Stimulated activated CD4-positive, alpha-beta T cell treated with anti-CD3 and anti-CD28 coated beads, Interleukin-15, amount 100 ng/mL, for 1 hour (primary cell): ENCODE data around the gene CYP2F1.
"Not testable (repeated sequence)": the region's sequence is repeated elsewhere in the genome, so short reads cannot be mapped to it uniquely, and the experiment has no call there.

ENCODE experiments used
- DNase-seq, 2 donors: peaks; one replicate each; pipeline ENCODE4 v3.0.0-alpha.2; 2020; ENCODE audit warnings: low read depth in 1 of 2, low spot score in 1 of 2

Gene CYP2F1, protein sequence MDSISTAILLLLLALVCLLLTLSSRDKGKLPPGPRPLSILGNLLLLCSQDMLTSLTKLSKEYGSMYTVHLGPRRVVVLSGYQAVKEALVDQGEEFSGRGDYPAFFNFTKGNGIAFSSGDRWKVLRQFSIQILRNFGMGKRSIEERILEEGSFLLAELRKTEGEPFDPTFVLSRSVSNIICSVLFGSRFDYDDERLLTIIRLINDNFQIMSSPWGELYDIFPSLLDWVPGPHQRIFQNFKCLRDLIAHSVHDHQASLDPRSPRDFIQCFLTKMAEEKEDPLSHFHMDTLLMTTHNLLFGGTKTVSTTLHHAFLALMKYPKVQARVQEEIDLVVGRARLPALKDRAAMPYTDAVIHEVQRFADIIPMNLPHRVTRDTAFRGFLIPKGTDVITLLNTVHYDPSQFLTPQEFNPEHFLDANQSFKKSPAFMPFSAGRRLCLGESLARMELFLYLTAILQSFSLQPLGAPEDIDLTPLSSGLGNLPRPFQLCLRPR

GRCh38 chr19:41114132-41114531, at the start of gene CYP2F1:
CYP2F1 (plus strand) TSS chr19:41114432; CDS start chr19:41116189, 1,757 bp downstream.
- DNase-seq, result no peak

DNA sequence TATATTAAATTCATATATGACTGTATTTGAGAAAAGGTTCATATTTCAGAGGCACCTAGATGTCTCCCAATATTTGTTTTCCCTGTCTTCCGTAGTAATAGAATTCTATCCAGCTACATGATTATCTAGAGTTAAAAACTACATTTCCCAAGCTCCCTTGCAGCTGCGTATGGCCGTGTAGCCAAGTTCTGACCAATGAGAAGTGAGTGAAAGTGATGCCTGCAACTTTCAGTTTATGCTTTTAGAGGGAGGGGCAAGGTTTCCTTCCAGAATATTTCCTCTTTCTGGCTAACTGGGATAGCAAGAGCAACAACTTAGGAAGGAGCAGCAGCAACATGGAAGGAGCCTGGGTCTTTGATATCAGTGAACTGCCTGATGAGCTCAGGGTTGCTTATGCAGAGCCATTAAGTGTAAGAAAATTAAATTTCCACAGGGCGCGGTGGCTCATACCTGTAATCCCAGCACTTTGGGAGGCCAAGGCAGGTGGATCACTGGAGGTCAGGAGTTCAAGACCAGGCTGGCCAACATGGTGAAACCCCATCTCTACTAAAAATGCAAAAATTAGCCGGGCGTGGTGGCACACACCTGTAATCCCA, 49.2 kb upstream of the CYP2F1 start:
- no peak for DNase-seq

DNA sequence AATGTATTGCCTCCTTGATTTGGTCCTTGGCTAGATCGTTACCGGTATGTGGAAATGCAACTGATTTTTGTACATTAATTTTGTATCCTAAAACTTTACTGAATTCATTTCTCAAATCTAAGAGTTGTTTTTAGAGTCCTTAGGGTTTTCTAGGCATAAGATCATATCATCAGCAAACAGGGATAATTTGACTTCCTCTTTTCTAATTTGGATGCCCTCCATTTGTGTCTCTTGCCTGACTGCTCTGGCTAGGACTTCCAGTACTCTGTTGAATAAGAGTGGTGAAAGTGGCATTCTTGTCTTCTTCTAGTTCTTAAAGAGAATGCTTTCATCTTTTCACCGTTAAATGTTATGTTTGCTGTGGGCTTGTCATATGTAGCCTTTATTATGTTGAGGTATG, 37.9 kb upstream of the CYP2F1 start:
- no peak for DNase-seq

DNA sequence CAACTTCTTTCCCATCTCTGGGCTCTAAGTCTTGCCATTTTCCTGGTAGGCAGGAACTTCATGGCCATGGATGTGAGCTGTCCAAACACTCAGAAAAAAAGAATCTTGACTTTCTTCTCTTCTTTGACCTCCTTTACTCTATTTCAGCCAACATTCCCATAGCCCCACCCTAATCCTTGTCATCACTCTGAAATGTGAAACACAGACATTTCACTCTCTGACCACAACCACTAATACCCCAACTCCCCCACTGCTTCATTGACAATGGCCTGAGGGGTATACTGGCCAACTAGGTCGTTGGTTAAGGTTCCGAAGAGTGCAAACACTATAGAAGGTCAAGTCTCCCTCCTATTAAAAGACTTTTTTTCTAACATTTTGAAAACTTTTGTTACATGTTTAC, 30.7 kb upstream of the CYP2F1 start:
- no peak for DNase-seq

GRCh38 chr19:41085748-41086415, 28.4 kb upstream of the CYP2F1 start:
- DNase-seq, result no peak

GRCh38 chr19:41088151-41088550, 26.1 kb upstream of the CYP2F1 start, which contains the start of gene CYP2A13:
CYP2A13 (plus strand) TSS chr19:41088451; CDS start chr19:41088472, 21 bp downstream.
- DNase-seq, result no peak

- no peak for DNase-seq
Observed at GRCh38 chr19:41089959-41090358, 24.3 kb upstream of the CYP2F1 start.

GRCh38 chr19:41095703-41096102, 18.5 kb upstream of the CYP2F1 start:
- no peak for DNase-seq

- DNase-seq, result no peak
Observed at GRCh38 chr19:41096353-41096752, 17.9 kb upstream of the CYP2F1 start.

DNA sequence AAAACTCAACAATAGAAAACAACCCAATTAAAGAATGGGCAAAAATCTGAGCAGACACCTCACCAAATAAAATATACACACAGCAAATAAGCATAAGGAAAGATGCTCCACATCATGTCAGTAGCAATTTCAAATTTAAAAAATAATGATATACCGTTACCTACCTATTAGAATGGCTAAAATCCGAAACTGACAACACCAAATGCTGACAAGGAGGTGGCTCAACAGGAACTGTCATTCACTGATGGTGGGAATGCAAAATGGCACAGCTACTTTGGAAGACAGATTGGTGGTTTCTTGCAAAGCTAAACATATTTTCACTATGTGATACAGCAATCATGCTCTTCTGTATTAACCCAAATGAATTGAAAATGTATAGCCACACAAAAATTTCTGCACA, 16.9 kb upstream of the CYP2F1 start:
- no peak for DNase-seq

DNA sequence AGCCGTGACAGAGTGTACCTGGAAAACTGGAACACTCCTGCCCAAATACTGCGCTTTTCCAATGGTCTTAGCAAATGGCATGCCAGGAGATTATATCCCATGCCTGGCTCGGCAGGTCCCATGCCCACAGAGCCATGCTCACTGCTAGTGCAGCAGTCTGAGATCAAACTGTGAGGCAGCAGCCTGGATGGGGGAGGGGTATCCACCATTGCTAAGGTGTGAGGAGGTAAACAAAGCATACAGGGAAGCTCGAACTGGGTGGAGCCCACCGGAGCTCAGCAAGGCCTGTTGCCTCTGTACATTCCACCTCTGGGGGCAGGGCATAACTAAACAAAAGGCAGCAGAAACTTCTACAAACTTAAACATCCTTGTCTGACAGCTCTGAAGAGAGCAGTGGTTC, 15.5 kb upstream of the CYP2F1 start:
- DNase-seq, result no peak

DNA sequence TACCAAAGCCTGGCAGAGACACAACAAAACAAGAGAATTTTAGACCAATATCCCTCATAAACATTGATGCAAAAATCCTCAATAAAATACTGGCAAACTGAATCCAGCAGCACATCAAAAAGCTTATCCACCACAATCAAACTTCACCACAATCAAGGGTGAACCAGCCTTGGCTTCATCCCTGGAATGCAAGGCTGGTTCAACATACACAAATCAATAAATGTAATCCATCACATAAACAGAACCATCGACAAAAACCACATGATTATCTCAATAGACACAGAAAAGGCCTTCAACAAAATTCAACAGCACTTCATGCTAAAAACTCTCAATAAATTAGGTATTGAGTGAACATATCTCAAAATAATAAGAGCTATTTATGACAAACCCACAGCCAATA, 12.0 kb upstream of the CYP2F1 start:
- not testable (repeated sequence) for DNase-seq

- DNase-seq, result no peak
Observed at GRCh38 chr19:41106177-41106576, 8.1 kb upstream of the CYP2F1 start.

DNA sequence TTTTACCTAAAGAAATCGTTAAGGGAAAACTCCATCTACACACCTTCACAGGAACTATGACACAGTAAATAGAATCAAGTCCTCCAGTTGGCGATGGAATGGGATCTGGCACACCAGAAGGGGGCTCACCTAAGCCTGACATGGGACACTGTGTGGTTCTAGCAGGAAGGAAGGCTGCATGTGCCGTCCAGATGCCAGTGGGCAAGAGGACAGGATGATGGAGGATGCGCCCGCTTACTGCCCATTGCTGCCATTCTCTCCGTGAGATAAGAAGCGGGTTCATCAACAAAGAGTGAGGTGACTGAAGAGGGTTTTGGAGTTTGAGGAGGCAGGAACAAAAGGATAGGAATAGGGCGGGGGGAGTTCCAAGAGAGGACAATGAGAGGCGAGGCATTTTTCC, 2.9 kb upstream of the CYP2F1 start:
- DNase-seq, result no peak

- DNase-seq, result no peak
Observed at GRCh38 chr19:41111750-41112295, 2.4 kb upstream of the CYP2F1 start.

GRCh38 chr19:41112728-41113290, 1.4 kb upstream of the CYP2F1 start:
- DNase-seq, result no peak

DNA sequence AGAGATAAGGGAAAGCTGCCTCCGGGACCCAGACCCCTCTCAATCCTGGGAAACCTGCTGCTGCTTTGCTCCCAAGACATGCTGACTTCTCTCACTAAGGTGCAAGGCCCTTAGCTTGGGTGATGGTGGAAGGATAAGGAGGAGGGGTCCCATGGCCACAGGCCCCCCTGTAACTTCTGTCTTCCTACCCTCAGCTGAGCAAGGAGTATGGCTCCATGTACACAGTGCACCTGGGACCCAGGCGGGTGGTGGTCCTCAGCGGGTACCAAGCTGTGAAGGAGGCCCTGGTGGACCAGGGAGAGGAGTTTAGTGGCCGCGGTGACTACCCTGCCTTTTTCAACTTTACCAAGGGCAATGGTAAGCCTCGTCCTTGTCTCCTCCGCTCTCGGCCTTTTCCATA, 2.0 kb downstream of the CYP2F1 start:
- no peak for DNase-seq

DNA sequence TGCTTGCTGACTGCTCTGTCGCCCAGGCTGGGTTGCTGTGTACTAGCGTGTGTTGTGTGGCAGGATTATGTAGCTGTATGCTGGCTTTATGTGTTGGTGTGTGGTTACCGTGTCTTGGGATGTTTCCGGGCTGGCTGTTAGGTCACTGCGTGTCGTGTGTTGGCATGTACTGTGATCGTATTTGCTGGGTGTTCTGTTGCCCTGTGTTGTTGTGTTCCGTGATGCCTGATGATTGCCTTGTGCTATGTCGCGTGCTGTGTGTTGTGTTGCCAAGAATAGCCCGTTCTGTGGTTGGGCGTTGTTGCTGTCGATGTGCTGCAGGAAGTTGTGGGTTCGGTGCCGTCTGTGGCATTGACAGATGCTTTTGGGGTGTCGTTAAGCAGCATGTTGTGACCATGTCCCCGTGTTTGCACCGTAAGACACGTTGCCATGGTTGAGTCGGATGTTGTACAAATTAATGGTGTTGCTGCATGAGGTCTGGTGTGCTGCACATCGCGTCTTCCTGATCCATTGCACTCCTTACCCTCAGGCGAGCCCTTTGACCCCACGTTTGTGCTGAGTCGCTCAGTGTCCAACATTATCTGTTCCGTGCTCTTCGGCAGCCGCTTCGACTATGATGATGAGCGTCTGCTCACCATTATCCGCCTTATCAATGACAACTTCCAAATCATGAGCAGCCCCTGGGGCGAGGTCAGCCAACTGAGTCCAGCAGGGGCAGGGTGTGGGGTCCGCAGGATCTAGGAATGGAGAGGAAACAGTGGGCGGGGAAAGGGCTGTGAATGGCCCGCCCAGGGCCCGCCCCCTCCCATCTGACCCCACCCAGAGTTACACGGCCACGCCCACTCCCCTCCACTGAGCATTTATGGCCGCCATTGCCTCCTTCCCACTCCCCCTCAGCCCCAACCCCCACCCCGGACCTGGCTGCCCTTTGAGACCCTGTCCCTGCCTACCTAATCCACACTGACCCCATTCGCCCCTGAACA, 7.0 kb downstream of the CYP2F1 start:
- peak in 1 of 2 donors; percentile 29 for DNase-seq

DNA sequence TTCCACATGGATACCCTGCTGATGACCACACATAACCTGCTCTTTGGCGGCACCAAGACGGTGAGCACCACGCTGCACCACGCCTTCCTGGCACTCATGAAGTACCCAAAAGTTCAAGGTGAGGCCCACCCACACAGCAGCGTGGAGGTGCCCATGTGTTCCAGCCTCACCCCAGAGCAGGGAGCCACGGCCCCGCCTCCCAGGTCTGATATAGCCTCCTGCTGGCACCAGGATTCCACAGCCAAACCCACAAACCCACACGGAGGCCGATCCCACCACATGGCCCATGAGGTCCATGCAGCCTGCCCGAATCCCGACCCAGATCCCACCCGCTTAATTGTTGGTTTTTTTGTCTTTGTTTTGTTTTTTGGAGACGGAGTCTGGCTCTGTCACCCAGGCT, 8.6 kb downstream of the CYP2F1 start:
- not testable (repeated sequence) for DNase-seq

GRCh38 chr19:41123716-41124294, 9.6 kb downstream of the CYP2F1 start:
- DNase-seq, result no peak
